Spleen (tissue), 7 donors: ENCODE results near the gene EXTL2.

ENCODE experiments used
- CTCF ChIP-seq, 11 experiments: fragments of 200-600 bp in 7 of 11; fragments of 450-650 bp in 4 of 11; sonication (generic) in 4 of 11; IDR thresholded peaks in 8 of 11; conservative IDR thresholded peaks in 3 of 11; 1 replicate in 7 of 11; 2 replicates in 4 of 11; pipeline versions ENCODE4 v1.4.0 to v1.8.0; 2016 to 2021; ENCODE audit warnings: antibody characterized with exemption in 11 of 11, inconsistent platforms in 4 of 11, mild to moderate bottlenecking in 1 of 11
- POLR2AphosphoS5 ChIP-seq, 3 donors: sonication (generic); formaldehyde crosslinking; IDR thresholded peaks; one replicate each; pipeline ENCODE4 v1.5.1; 2017; ENCODE audit warnings: antibody characterized with exemption in 3 of 3
- donor health status: DM: no; HTN: no; CAD: no; lungs with moderate emphysema.
- donor health status: DM: no; HTN: no; CAD: no.
- donor health status: DM: no; HTN: no; CAD: no.

- TF ChIP-seq POLR2AphosphoS5 (IDR thresholded peaks at IDR 0.05) (no peak), CTCF (IDR thresholded peaks at IDR 0.05 in 8 of 11, conservative IDR thresholded peaks at IDR 0.05 in 3 of 11) (no peak)
These were observed 47.1 kb upstream of the EXTL2 start for GRCh38 chr1:100941580-100942216.
